SK-N-SH treated with all-trans-retinoic acid at 6 μM for 48 hours (cell line): ENCODE measurements around the gene SLC52A3.

ENCODE experiments used
- ATAC-seq: fragments of 200-7000 bp; cut with Tn5 transposase; 3 replicates; pipeline ENCODE4 v1.9.1; 2020; ENCODE audit warnings: mild to moderate bottlenecking, moderate library complexity
- ARNTL ChIP-seq: fragments of 450-650 bp; formaldehyde crosslinking; IDR thresholded peaks from 2 replicates; pipeline ENCODE4 v1.5.0; 2020; ENCODE audit warnings: low read depth, mild to moderate bottlenecking, moderate library complexity, borderline replicate concordance
- BACH2 ChIP-seq: fragments of 250-450 bp; sonication (Bioruptor Pico); IDR thresholded peaks from 2 replicates; pipeline ENCODE4 v1.9.0; 2021; ENCODE audit warnings: mild to moderate bottlenecking, borderline replicate concordance
- CREB5 ChIP-seq: fragments of 250-450 bp; sonication (Bioruptor Pico); IDR thresholded peaks from 2 replicates; pipeline ENCODE4 v1.5.1; 2020; ENCODE audit warnings: low read depth, mild to moderate bottlenecking, moderate library complexity
- CSDC2 ChIP-seq: fragments of 250-450 bp; sonication (Bioruptor Pico); IDR thresholded peaks from 2 replicates; pipeline ENCODE4 v1.5.0; 2020; ENCODE audit warnings: mild to moderate bottlenecking, moderate library complexity
- ESRRG ChIP-seq: fragments of 250-450 bp; sonication (Bioruptor Pico); IDR thresholded peaks from 2 replicates; pipeline ENCODE4 v1.6.1; 2021; ENCODE audit warnings: mild to moderate bottlenecking
- GLIS3 ChIP-seq: fragments of 250-450 bp; sonication (Bioruptor Pico); IDR thresholded peaks from 2 replicates; pipeline ENCODE4 v1.5.0; 2020; ENCODE audit warnings: mild to moderate bottlenecking, moderate library complexity
- ISL1 ChIP-seq: fragments of 250-450 bp; sonication (Bioruptor Pico); IDR thresholded peaks from 2 replicates; pipeline ENCODE4 v2.1.2; 2022; ENCODE audit warnings: mild to moderate bottlenecking, moderate library complexity
- OSR1 ChIP-seq: fragments of 250-450 bp; sonication (Bioruptor Pico); IDR thresholded peaks from 2 replicates; pipeline ENCODE4 v1.8.0; 2022; ENCODE audit warnings: moderate library complexity, mild to moderate bottlenecking, inconsistent platforms
- PATZ1 ChIP-seq: fragments of 250-450 bp; sonication (Bioruptor Pico); IDR thresholded peaks from 2 replicates; pipeline ENCODE4 v1.8.0; 2020; ENCODE audit warnings: mild to moderate bottlenecking, moderate library complexity, borderline replicate concordance
- POU6F1 ChIP-seq: fragments of 250-450 bp; sonication (Bioruptor Pico); IDR thresholded peaks from 2 replicates; pipeline ENCODE4 v1.8.0; 2021; ENCODE audit warnings: low read depth, mild to moderate bottlenecking, moderate library complexity, borderline replicate concordance
- PPARA ChIP-seq: fragments of 250-450 bp; sonication (Bioruptor Pico); IDR thresholded peaks from 2 replicates; pipeline ENCODE4 v1.5.0; 2020; ENCODE audit warnings: mild to moderate bottlenecking, borderline replicate concordance
- RARB ChIP-seq: fragments of 250-450 bp; sonication (Bioruptor Pico); IDR thresholded peaks from 2 replicates; pipeline ENCODE4 v1.8.0; 2021; ENCODE audit warnings: mild to moderate bottlenecking, moderate library complexity
- SNAI2 ChIP-seq: fragments of 250-450 bp; sonication (Bioruptor Pico); IDR thresholded peaks from 2 replicates; pipeline ENCODE4 v1.5.0; 2020; ENCODE audit warnings: mild to moderate bottlenecking, moderate library complexity
- TCF4 ChIP-seq: fragments of 250-450 bp; sonication (Bioruptor Pico); IDR thresholded peaks from 2 replicates; pipeline ENCODE4 v1.8.0; 2021; ENCODE audit warnings: mild to moderate bottlenecking, moderate library complexity, borderline replicate concordance
- TOX ChIP-seq: fragments of 250-450 bp; sonication (Bioruptor Pico); IDR thresholded peaks from 2 replicates; pipeline ENCODE4 v1.8.0; 2021; ENCODE audit warnings: mild to moderate bottlenecking, moderate library complexity, borderline replicate concordance
- ZC3H10 ChIP-seq: fragments of 250-450 bp; sonication (Bioruptor Pico); IDR thresholded peaks from 2 replicates; pipeline ENCODE4 v1.5.1; 2021; ENCODE audit warnings: mild to moderate bottlenecking, moderate library complexity
- ZFP3 ChIP-seq: fragments of 250-450 bp; sonication (Bioruptor Pico); IDR thresholded peaks from 2 replicates; pipeline ENCODE4 v1.5.0; 2020; ENCODE audit warnings: mild to moderate bottlenecking, moderate library complexity
- ZFP30 ChIP-seq: fragments of 450-650 bp; formaldehyde crosslinking; IDR thresholded peaks from 2 replicates; pipeline ENCODE4 v1.5.0; 2022; ENCODE audit warnings: mild to moderate bottlenecking, moderate library complexity
- ZNF565 ChIP-seq: fragments of 450-650 bp; formaldehyde crosslinking; conservative IDR thresholded peaks from 2 replicates; pipeline ENCODE4 v1.5.0; 2020; ENCODE audit warnings: low read depth, mild to moderate bottlenecking, moderate library complexity
- ZNF70 ChIP-seq: fragments of 450-650 bp; formaldehyde crosslinking; IDR thresholded peaks from 2 replicates; pipeline ENCODE4 v1.5.0; 2020; ENCODE audit warnings: mild to moderate bottlenecking, moderate library complexity
- ZNF8 ChIP-seq: fragments of 450-650 bp; formaldehyde crosslinking; IDR thresholded peaks from 2 replicates; pipeline ENCODE4 v1.5.0; 2020; ENCODE audit warnings: mild to moderate bottlenecking, moderate library complexity

Gene SLC52A3

GRCh38 chr20:717271-717670 is 51.0 kb downstream of the SLC52A3 start:
- TF ChIP-seq GLIS3 (CRISPR knock-in tag) (no peak), ZNF565 (CRISPR knock-in tag) (no peak), ZNF70 (CRISPR knock-in tag) (no peak), SNAI2 (CRISPR knock-in tag) (no peak), ZFP30 (CRISPR knock-in tag) (no peak), ESRRG (CRISPR knock-in tag) (no peak), RARB (no peak), CREB5 (no peak), PPARA (no peak)
- ATAC-seq, result no peak

- ATAC-seq, result no peak
- TF ChIP-seq ZFP30 (CRISPR knock-in tag) (no peak), ZNF8 (CRISPR knock-in tag) (no peak), OSR1 (CRISPR knock-in tag) (no peak), PATZ1 (CRISPR knock-in tag) (no peak), POU6F1 (no peak), RARB (no peak), CREB5 (no peak), GLIS3 (CRISPR knock-in tag) (no peak), ZNF565 (CRISPR knock-in tag) (no peak), TCF4 (CRISPR knock-in tag) (no peak), TOX (CRISPR knock-in tag) (no peak), ZC3H10 (no peak), SNAI2 (CRISPR knock-in tag) (no peak), CSDC2 (CRISPR knock-in tag) (no peak), PPARA (no peak), ZNF70 (CRISPR knock-in tag) (no peak), BACH2 (CRISPR knock-in tag) (no peak), ESRRG (CRISPR knock-in tag) (no peak)
These were observed 53.8 kb downstream of the SLC52A3 start for GRCh38 chr20:714453-714852.

- TF ChIP-seq ZNF70 (CRISPR knock-in tag) (no peak), ESRRG (CRISPR knock-in tag) (no peak), ISL1 (CRISPR knock-in tag) (no peak), ZNF565 (CRISPR knock-in tag) (no peak), ARNTL (no peak), BACH2 (CRISPR knock-in tag) (no peak), PPARA (no peak), TOX (CRISPR knock-in tag) (no peak), ZNF8 (CRISPR knock-in tag) (no peak), ZFP3 (CRISPR knock-in tag) (no peak)
- ATAC-seq, result no peak
These were observed 56.7 kb downstream of the SLC52A3 start for GRCh38 chr20:711576-711975.

- no peak for ATAC-seq
- TF ChIP-seq ZNF70 (CRISPR knock-in tag) (no peak), ZFP30 (CRISPR knock-in tag) (no peak)
These were observed 57.4 kb downstream of the SLC52A3 start for GRCh38 chr20:710780-711450.
